ENCODE data around the gene FSTL1. TPM values are rescaled to one million over a fixed set of nuclear protein-coding genes. Genes with fewer than 3 reads are reported as not detected.

Gene FSTL1
- total RNA-seq, 4 donors from 2014 or later = 311 to 1,355 (median 418) TPM

DNA sequence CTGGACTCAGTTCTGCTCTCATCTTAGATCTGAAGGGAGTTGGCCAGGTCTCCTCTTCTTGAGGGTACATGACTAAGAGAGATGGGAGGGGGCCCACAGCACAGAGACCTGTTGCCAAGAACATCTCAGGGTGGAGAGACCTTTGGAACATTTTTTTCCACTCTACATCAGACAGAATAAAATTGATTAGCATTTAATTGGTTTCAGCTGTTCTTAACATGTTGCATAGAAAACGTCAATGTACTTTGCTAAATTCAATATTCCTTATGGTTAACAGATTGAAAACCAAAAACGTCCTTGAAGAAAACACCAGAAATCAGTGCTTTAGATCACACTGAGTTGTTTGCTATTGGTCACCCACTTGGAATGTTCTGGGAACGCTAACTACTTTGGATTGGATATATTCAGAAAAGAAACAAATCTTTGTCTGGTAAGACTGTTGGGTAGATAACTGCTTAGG, 36.4 kb upstream of the FSTL1 start:
- Histone ChIP-seq H3K4me1 (peaks cover 4 to 5% of the 10 kb centered on the region in 2 donors), H3K4me3 (no peak overlapping the region), H3K27me3 (no peaks in the 10 kb centered on the region), H3K9me3 (no peaks in the 10 kb centered on the region), H3K36me3 (no peaks in the 10 kb centered on the region), H3K27ac (peak overlapping the region; percentile 59 to 60)
- peak; percentile 50 to 69 for DNase-seq
- TF ChIP-seq POLR2A (IDR thresholded peaks at IDR 0.05) = no peak
- TF ChIP-seq CTCF (IDR thresholded peaks at IDR 0.05) = no peak
- intact Hi-C loops (cut with DNase I; ENCODE audit: low total_unique reads) = no loop called here

DNA sequence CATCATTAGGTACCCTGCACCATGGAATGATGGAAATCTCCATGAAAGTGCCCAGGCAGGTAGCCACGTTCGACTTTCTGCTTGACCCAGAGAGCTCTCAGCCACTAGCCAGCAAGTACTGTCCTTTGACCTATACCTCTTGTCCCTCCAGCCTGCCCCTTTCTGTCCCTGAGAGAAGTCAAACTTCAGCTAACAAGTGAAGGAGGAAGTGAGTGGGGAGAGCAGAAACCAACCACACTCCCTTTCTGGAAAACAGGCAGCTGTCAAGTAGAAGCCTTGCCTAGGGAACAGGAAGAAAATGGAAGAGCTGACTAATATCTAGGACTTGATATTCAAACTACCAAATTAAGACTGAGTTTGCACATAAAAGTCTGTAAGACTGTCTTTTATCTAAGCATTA, 30.3 kb upstream of the FSTL1 start:
- Histone ChIP-seq H3K27me3 (no peaks in the 10 kb centered on the region), H3K9me3 (no peaks in the 10 kb centered on the region), H3K4me1 (peaks cover under 1 to 1% of the 10 kb centered on the region in 2 donors), H3K4me3 (no peak overlapping the region), H3K36me3 (no peaks in the 10 kb centered on the region), H3K27ac (no peak overlapping the region)
- TF ChIP-seq CTCF (IDR thresholded peaks at IDR 0.05) = no peak
- no peak for TF ChIP-seq POLR2A (IDR thresholded peaks at IDR 0.05)
- intact Hi-C loops (cut with DNase I; ENCODE audit: low total_unique reads) = no loop called here
- no peak for DNase-seq

GRCh38 chr3:120477781-120478180, 27.0 kb upstream of the FSTL1 start:
- H3K36me3 ChIP-seq = no peaks in the 10 kb centered on the region
- H3K27ac ChIP-seq = peak overlapping the region; percentile 13 to 35
- H3K27me3 ChIP-seq = no peaks in the 10 kb centered on the region
- no peaks in the 10 kb centered on the region for H3K9me3 ChIP-seq
- intact Hi-C loops (cut with DNase I; ENCODE audit: low total_unique reads) = no loop called here
- no peaks in the 10 kb centered on the region for H3K4me1 ChIP-seq
- no peak for DNase-seq
- TF ChIP-seq CTCF (IDR thresholded peaks at IDR 0.05) = no peak
- TF ChIP-seq POLR2A (IDR thresholded peaks at IDR 0.05) = no peak
- no peak overlapping the region for H3K4me3 ChIP-seq

GRCh38 chr3:120475722-120476377, 25.1 kb upstream of the FSTL1 start:
- H3K27me3 ChIP-seq = no peaks in the 10 kb centered on the region
- TF ChIP-seq POLR2A (IDR thresholded peaks at IDR 0.05) (no peak), CTCF (IDR thresholded peaks at IDR 0.05) (no peak)
- H3K4me1 ChIP-seq = no peaks in the 10 kb centered on the region
- H3K4me3 ChIP-seq = no peak overlapping the region
- no peaks in the 10 kb centered on the region for H3K9me3 ChIP-seq
- no peaks in the 10 kb centered on the region for H3K36me3 ChIP-seq
- H3K27ac ChIP-seq = no peak overlapping the region
- intact Hi-C loops (cut with DNase I; ENCODE audit: low total_unique reads) = no loop called here
- no peak for DNase-seq

DNA sequence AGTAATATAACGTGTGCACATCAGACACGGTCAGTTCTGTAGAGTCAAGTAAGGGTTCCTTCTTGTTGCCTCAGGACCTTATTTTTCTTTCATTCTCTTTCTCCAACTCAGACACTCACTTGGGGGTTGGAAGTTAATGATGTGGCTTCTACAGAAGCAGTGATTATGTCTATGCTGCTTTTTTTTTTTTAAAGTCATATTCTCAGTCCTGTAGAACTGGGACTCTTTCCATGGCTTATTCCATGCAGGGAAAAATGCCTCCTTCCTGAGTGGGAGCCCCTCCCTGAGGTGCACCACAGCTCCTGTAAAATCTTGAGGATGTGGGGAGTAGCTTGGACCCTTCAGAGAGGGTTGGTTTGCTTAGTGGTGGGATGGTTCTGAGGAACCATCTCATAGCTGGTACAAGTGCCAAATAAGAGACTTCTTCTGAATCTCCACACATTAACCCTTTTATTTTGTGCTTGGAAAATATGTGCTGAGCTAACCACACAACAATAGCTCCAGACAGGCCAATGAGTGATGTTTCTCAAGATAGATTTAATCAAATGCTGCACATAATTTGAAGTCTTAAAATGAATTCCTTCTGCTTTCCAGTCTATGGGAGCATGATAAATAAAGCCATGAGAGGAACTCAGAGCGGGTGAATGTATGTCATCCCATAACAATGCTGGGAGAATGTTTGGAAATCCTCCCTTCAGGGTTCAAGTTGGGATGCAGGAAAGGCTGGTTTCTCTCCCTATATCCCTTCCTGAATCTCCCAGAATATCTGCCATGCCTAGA, 23.3 kb upstream of the FSTL1 start:
- Histone ChIP-seq H3K36me3 (no peaks in the 10 kb centered on the region), H3K27me3 (no peaks in the 10 kb centered on the region), H3K27ac (no peak overlapping the region), H3K4me1 (peaks cover 0 to 3% of the 10 kb centered on the region in 2 donors), H3K4me3 (no peak overlapping the region), H3K9me3 (no peaks in the 10 kb centered on the region)
- no peak for DNase-seq
- TF ChIP-seq CTCF (IDR thresholded peaks at IDR 0.05) = no peak
- no peak for TF ChIP-seq POLR2A (IDR thresholded peaks at IDR 0.05)
- intact Hi-C loops (cut with DNase I; ENCODE audit: low total_unique reads) = no loop called here

All from uterus (tissue), 4 donors.